Fibroblast of mammary gland (primary cell): ENCODE data around the gene LCE5A.

Experiments used
- DNase-seq: peaks from one replicate; pipeline ENCODE4 v3.0.0-alpha.2; 2010; ENCODE audit warnings: low read depth
- H3K4me3 ChIP-seq: 2 replicates; pipeline ENCODE4 v1.5.1; 2011; ENCODE audit warnings: low read depth, mild to moderate bottlenecking, low read length, moderate library complexity; ENCODE audit not compliant: control insufficient read depth
- TF ChIP-seq, protein P1 (sequence below): conservative IDR thresholded peaks from 2 replicates; pipeline ENCODE4 v1.5.1; 2011; ENCODE audit warnings: low read depth, low read length, inconsistent platforms; ENCODE audit not compliant: control insufficient read depth, insufficient read depth

Gene LCE5A

GRCh38 chr1:152525080-152525641 lies 14.6 kb downstream of the LCE5A start:
- no peak for DNase-seq
- TF ChIP-seq, protein P1, sequence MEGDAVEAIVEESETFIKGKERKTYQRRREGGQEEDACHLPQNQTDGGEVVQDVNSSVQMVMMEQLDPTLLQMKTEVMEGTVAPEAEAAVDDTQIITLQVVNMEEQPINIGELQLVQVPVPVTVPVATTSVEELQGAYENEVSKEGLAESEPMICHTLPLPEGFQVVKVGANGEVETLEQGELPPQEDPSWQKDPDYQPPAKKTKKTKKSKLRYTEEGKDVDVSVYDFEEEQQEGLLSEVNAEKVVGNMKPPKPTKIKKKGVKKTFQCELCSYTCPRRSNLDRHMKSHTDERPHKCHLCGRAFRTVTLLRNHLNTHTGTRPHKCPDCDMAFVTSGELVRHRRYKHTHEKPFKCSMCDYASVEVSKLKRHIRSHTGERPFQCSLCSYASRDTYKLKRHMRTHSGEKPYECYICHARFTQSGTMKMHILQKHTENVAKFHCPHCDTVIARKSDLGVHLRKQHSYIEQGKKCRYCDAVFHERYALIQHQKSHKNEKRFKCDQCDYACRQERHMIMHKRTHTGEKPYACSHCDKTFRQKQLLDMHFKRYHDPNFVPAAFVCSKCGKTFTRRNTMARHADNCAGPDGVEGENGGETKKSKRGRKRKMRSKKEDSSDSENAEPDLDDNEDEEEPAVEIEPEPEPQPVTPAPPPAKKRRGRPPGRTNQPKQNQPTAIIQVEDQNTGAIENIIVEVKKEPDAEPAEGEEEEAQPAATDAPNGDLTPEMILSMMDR = no peak
- H3K4me3 ChIP-seq = no peak overlapping the region

DNA sequence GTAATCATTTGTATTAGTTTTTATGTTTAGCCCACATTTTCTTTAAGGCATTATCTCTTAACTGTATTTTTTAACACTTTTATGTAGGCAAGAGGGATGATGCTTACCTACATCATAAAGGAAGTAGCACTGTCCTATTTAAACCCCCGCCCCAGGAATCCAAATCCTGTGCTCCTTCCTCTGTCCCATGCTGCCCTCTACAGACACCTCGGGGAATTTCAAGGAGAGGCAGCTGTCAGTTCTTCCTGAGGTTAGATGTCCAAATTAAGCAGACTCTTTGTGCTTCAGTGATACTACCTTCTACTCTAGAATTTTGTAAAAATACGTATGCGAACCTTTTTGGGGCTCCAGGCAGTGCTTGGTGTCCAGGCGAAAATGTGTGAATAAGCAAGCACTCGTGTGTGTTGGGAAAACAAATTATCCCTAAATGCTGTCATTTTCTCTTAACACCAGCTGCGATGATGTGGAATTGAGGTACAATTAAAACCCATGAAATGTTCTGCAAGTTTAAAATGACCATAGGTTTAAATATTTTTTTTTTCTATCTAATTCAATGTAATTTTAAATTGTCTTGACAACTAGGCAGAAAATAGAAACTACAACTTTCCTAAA lies 22.8 kb downstream of the LCE5A start:
- TF ChIP-seq, protein P1 = peak; percentile 71
- peak; percentile 42 for DNase-seq
- H3K4me3 ChIP-seq = no peak overlapping the region

GRCh38 chr1:152535774-152536173 lies 25.2 kb downstream of the LCE5A start:
- TF ChIP-seq, protein P1 = no peak
- no peak overlapping the region for H3K4me3 ChIP-seq
- DNase-seq = no peak

DNA sequence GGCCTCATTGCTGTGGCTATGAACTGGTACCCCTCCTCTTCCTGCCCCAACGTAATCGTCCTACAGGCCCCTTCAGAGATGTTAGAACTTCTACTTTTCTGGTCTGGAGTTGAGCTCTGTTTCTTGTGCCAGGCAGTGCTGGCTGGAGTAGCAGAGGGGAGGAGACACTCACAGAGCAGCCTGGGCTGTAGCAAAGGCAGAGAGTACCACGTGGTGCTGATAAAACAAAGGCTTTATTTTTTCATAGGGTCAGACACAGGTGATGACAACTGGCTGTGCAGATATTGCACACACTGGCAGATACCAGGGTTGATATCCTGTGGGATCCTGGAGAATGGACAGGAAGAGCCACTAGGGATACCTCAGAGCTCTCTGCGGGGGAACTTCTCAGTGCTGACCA lies 26.9 kb downstream of the LCE5A start:
- TF ChIP-seq, protein P1 = no peak
- H3K4me3 ChIP-seq = no peak overlapping the region
- no peak for DNase-seq

DNA sequence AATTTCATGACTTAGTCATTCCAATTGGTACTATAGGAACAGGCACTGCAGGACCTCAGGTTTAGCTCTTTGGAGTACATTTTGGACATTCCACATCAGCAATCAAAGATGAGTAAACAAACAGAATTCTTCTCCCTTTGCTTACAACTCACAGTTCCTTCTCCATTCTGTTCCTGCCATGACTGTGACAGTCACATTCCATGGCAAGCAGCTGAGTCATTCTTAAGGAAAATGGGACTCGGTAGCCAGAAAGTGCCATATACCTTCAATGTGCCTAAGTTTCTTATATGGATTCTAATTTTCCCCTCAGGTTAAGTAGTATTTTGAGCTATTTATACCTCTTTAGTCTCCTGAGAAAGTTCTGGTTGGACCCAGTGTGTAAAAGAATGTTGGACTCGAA lies 29.3 kb downstream of the LCE5A start:
- no peak overlapping the region for H3K4me3 ChIP-seq
- TF ChIP-seq, protein P1 = no peak
- DNase-seq = no peak

GRCh38 chr1:152543820-152544219 lies 33.2 kb downstream of the LCE5A start:
- DNase-seq = no peak
- no peak overlapping the region for H3K4me3 ChIP-seq
- TF ChIP-seq, protein P1 = no peak
